Tibial nerve (tissue), 4 donors: ENCODE results near the gene CCR5AS.
A peak's percentile ranks its signal among the peaks of the same experiment; 100 is the strongest.
"Not testable (repeated sequence)": the region's sequence is repeated elsewhere in the genome, so short reads cannot be mapped to it uniquely, and the experiment has no call there.

Experiments used
- DNase-seq, 2 donors: peaks; one replicate each; pipeline ENCODE4 v3.0.0-alpha.2; 2019; ENCODE audit warnings: low spot score in 2 of 2
- H3K27ac ChIP-seq, 4 donors: fragments of 200-600 bp; sonication (generic) in 3 of 4; one replicate each; pipeline ENCODE4 v1.5.1; 2017 to 2019; ENCODE audit warnings: mild to moderate bottlenecking in 1 of 4
- H3K27me3 ChIP-seq, 2 donors: fragments of 200-600 bp; sonication (generic) in 1 of 2; one replicate each; pipeline versions ENCODE4 v1.5.1 to v1.6.0; 2017 to 2019
- H3K36me3 ChIP-seq, 3 donors: fragments of 200-600 bp; sonication (generic); one replicate each; pipeline ENCODE4 v1.5.1; 2018 to 2019
- H3K4me1 ChIP-seq, 4 donors: fragments of 200-600 bp; sonication (generic) in 3 of 4; one replicate each; pipeline ENCODE4 v1.5.1; 2017 to 2019
- H3K4me3 ChIP-seq, 4 donors: fragments of 200-600 bp; sonication (generic) in 3 of 4; one replicate each; pipeline ENCODE4 v1.5.1; 2017 to 2019; ENCODE audit warnings: mild to moderate bottlenecking in 1 of 4, moderate library complexity in 1 of 4
- H3K9me3 ChIP-seq, 4 donors: fragments of 200-600 bp; sonication (generic) in 3 of 4; one replicate each; pipeline ENCODE4 v1.5.1; 2017 to 2019
- CTCF ChIP-seq, 5 experiments: fragments of 200-600 bp in 3 of 5; fragments of 450-650 bp in 2 of 5; sonication (generic) in 3 of 5; IDR thresholded peaks; one replicate each; pipeline ENCODE4 v1.5.1; 2016 to 2019; ENCODE audit warnings: antibody characterized with exemption in 5 of 5, mild to moderate bottlenecking in 3 of 5, moderate library complexity in 2 of 5
- EP300 ChIP-seq, 2 donors: sonication (generic); formaldehyde crosslinking; IDR thresholded peaks; one replicate each; pipeline ENCODE4 v1.6.1; 2017; ENCODE audit warnings: antibody characterized with exemption in 2 of 2, mild to moderate bottlenecking in 1 of 2
- POLR2A ChIP-seq, 2 donors: fragments of 450-650 bp; IDR thresholded peaks; one replicate each; pipeline ENCODE4 v1.6.1; 2017; ENCODE audit warnings: antibody characterized with exemption in 2 of 2, mild to moderate bottlenecking in 2 of 2, moderate library complexity in 2 of 2
- WGBS, 2 donors: methylation state at CpG; one replicate each; pipeline ENCODE4 v1.1.5; 2018; 5-methylcytosine and 5-hydroxymethylcytosine counted together

CCR5AS gene

GRCh38 chr3:46409739-46410489 is 3.0 kb upstream of the CCR5AS start:
- no peak for DNase-seq
- WGBS, 2 donors = 86 to 88% methylated on average over 9 of the region's 9 CpGs
- Histone ChIP-seq H3K27me3 (no peaks in the 10 kb centered on the region), H3K4me1 (peaks cover 0 to 21% (median 4%) of the 10 kb centered on the region in 4 donors), H3K9me3 (no peaks in the 10 kb centered on the region), H3K4me3 (no peak overlapping the region), H3K36me3 (no peaks in the 10 kb centered on the region), H3K27ac (no peak overlapping the region)
- TF ChIP-seq POLR2A (IDR thresholded peaks at IDR 0.05) = no peak
- TF ChIP-seq EP300 (IDR thresholded peaks at IDR 0.05) = no peak
- TF ChIP-seq CTCF (IDR thresholded peaks at IDR 0.05) = no peak

- H3K4me3 ChIP-seq = no peak overlapping the region
- H3K27ac ChIP-seq = no peak overlapping the region
- DNase-seq = no peak
- WGBS, 2 donors = 85 to 87% methylated on average over 7 of the region's 7 CpGs
- no peak for TF ChIP-seq POLR2A (IDR thresholded peaks at IDR 0.05)
- TF ChIP-seq CTCF (IDR thresholded peaks at IDR 0.05) = no peak
- TF ChIP-seq EP300 (IDR thresholded peaks at IDR 0.05) = no peak
- no peaks in the 10 kb centered on the region for H3K36me3 ChIP-seq
- no peaks in the 10 kb centered on the region for H3K9me3 ChIP-seq
- peaks cover 0 to 23% (median 5%) of the 10 kb centered on the region in 4 donors for H3K4me1 ChIP-seq
- H3K27me3 ChIP-seq = no peaks in the 10 kb centered on the region
These were observed 2.0 kb upstream of the CCR5AS start for GRCh38 chr3:46408853-46409252.

- Histone ChIP-seq H3K36me3 (no peaks in the 10 kb centered on the region), H3K27me3 (no peaks in the 10 kb centered on the region), H3K27ac (peak overlapping the region in 3 of 4 donors; percentile 64 to 82 (median 74)), H3K4me3 (peak overlapping the region in 3 of 4 donors; percentile 25 to 36 (median 30)), H3K9me3 (no peaks in the 10 kb centered on the region), H3K4me1 (peaks cover 0 to 23% (median 5%) of the 10 kb centered on the region in 4 donors)
- no peak for DNase-seq
- WGBS, 2 donors = 72 to 76% methylated on average over 7 of the region's 7 CpGs
- no peak for TF ChIP-seq EP300 (IDR thresholded peaks at IDR 0.05)
- TF ChIP-seq CTCF (IDR thresholded peaks at IDR 0.05) = no peak
- TF ChIP-seq POLR2A (IDR thresholded peaks at IDR 0.05) = no peak
These were observed 1.1 kb upstream of the CCR5AS start for GRCh38 chr3:46407970-46408369.

GRCh38 chr3:46406443-46406787 is 451 bp downstream of the CCR5AS start:
- peak overlapping the region in 1 of 4 donors; percentile 36 for H3K4me3 ChIP-seq
- TF ChIP-seq EP300 (IDR thresholded peaks at IDR 0.05) (peak in 1 of 2 donors; percentile 10), CTCF (IDR thresholded peaks at IDR 0.05) (no peak)
- H3K27ac ChIP-seq = peak overlapping the region; percentile 22 to 82 (median 69)
- no peaks in the 10 kb centered on the region for H3K36me3 ChIP-seq
- H3K9me3 ChIP-seq = no peaks in the 10 kb centered on the region
- 30 to 53% methylated on average over 4 of the region's 4 CpGs for WGBS, 2 donors
- peaks cover 0 to 23% (median 5%) of the 10 kb centered on the region in 4 donors for H3K4me1 ChIP-seq
- no peaks in the 10 kb centered on the region for H3K27me3 ChIP-seq
- DNase-seq = no peak

- peak in 1 of 2 donors; percentile 50 for DNase-seq
- Histone ChIP-seq H3K4me3 (no peak overlapping the region), H3K27ac (peak overlapping the region; percentile 22 to 82 (median 69))
These were observed 1.4 kb downstream of the CCR5AS start for GRCh38 chr3:46405301-46406019.

GRCh38 chr3:46402902-46403301 is 4.0 kb downstream of the CCR5AS start:
- H3K9me3 ChIP-seq, H3K27ac ChIP-seq, H3K27me3 ChIP-seq, H3K4me3 ChIP-seq, H3K36me3 ChIP-seq, DNase-seq: not testable (repeated sequence)
- H3K4me1 ChIP-seq = peaks cover 0 to 23% (median 5%) of the 10 kb centered on the region in 4 donors
- 91 to 92% methylated on average over 4 of the region's 4 CpGs for WGBS, 2 donors

More at GRCh38 chr3:46405301-46406019, 1.4 kb downstream of the CCR5AS start:
- H3K36me3 ChIP-seq = no peaks in the 10 kb centered on the region
- H3K27me3 ChIP-seq = no peaks in the 10 kb centered on the region
- no peaks in the 10 kb centered on the region for H3K9me3 ChIP-seq
- TF ChIP-seq CTCF (IDR thresholded peaks at IDR 0.05) (no peak), EP300 (IDR thresholded peaks at IDR 0.05) (peak; percentile 85 to 93)
- peaks cover 0 to 23% (median 5%) of the 10 kb centered on the region in 4 donors for H3K4me1 ChIP-seq
- WGBS, 2 donors = 34 to 38% methylated on average over 11 of the region's 11 CpGs
